Skeletal muscle satellite cell (primary cell): ENCODE measurements around the gene WNT3A.

ENCODE experiments used
- H3K27me3 ChIP-seq: 2 replicates; pipeline ENCODE4 v1.7.0; 2013; ENCODE audit warnings: low read length; ENCODE audit not compliant: control insufficient read depth, insufficient read depth
- H3K36me3 ChIP-seq: 2 replicates; pipeline ENCODE4 v1.7.0; 2013; ENCODE audit warnings: mild to moderate bottlenecking, control low read depth, low read length; ENCODE audit not compliant: insufficient read depth
- H3K4me1 ChIP-seq: 2 replicates; pipeline ENCODE4 v1.7.0; 2013; ENCODE audit warnings: low read length; ENCODE audit not compliant: control insufficient read depth, insufficient read depth
- H3K4me2 ChIP-seq: 2 replicates; pipeline ENCODE4 v1.7.0; 2013; ENCODE audit warnings: mild to moderate bottlenecking, low read length
- H3K4me3 ChIP-seq: 2 replicates; pipeline ENCODE4 v1.7.0; 2013; ENCODE audit warnings: low read length
- H3K9ac ChIP-seq: 2 replicates; pipeline ENCODE4 v1.7.0; 2013; ENCODE audit warnings: mild to moderate bottlenecking, low read depth, low read length, moderate library complexity
- H3K9me3 ChIP-seq: replicated peaks from 2 replicates; pipeline ENCODE4 v1.7.0; 2013; ENCODE audit warnings: mild to moderate bottlenecking, control low read depth, low read length

WNT3A gene

DNA sequence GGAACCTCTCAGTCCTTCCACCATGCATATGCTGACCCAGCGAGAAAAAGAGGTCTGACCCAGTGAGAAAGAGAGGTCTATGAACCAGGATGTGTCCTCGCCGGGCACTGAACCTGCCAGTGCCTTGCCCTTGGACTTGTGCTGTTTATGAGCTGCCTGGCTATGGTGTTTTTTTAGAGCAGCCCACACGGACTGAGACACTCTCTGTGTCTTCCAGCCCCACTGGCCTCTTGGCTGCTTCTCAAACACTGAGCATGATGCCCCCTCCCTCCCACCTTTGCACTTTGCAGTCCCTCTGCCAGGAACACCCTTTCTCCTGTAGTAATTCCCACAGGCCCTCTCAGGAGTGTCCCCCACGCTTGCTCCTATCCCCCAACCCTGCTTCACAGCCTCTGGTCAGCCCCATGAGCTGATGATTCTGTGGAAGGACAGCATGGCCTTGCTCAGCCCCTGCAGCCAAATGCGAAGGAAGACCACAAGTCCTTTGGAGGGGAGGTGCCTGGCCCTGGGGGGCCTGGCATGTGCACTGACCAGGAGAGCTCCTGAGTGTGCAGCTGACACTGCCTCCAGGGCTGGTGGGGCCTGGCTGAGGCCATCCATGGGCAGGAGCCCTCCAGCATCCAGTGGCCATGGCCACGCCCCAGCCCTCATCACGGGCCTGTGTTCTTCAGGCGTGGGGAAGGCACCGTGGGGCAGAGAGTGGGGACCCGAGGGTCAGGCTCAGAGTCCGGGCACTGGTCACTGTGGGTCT lies 23.8 kb downstream of the WNT3A start:
- H3K9ac ChIP-seq: no peak overlapping the region
- H3K4me1 ChIP-seq: no peaks in the 10 kb centered on the region
- H3K36me3 ChIP-seq: no peaks in the 10 kb centered on the region

GRCh38 chr1:228031276-228031995 lies 24.6 kb downstream of the WNT3A start:
- H3K9ac ChIP-seq: no peak overlapping the region
- H3K36me3 ChIP-seq: no peaks in the 10 kb centered on the region
- H3K9me3 ChIP-seq: no peaks in the 10 kb centered on the region
- no peaks in the 10 kb centered on the region for H3K4me1 ChIP-seq
- peaks cover 9% of the 10 kb centered on the region for H3K27me3 ChIP-seq
- no peak overlapping the region for H3K4me3 ChIP-seq
- H3K4me2 ChIP-seq: no peak overlapping the region

More for the DNA sequence above, 23.8 kb downstream of the WNT3A start:
- H3K9me3 ChIP-seq: no peaks in the 10 kb centered on the region
- peaks cover 5% of the 10 kb centered on the region for H3K27me3 ChIP-seq
- no peak overlapping the region for H3K4me3 ChIP-seq
- no peak overlapping the region for H3K4me2 ChIP-seq

- peaks cover 9% of the 10 kb centered on the region for H3K27me3 ChIP-seq
- H3K4me3 ChIP-seq: no peak overlapping the region
- no peak overlapping the region for H3K9ac ChIP-seq
Observed at GRCh38 chr1:228032041-228032440, 25.2 kb downstream of the WNT3A start.

DNA sequence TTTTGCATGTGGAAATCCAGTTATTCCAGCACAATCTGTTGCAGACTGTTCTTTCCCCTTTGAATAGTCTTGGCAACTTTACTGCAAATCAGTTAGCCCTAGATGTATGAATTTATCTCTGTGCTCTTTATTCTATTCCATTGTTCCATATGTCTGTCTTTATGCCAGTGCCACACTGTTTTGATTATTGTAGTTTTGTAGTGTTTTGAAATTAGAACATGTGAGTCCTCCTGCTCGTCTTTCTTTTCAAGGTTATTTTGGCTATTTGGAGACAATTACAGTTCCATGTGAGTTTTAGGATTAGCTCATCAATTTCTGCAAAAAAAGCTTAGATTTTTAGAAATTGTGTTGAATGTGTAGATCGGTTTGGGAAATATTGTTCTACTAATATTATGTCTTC lies 26.6 kb downstream of the WNT3A start:
- H3K4me3 ChIP-seq: no peak overlapping the region
- H3K36me3 ChIP-seq: no peaks in the 10 kb centered on the region
- H3K27me3 ChIP-seq: peaks cover 19% of the 10 kb centered on the region
- H3K4me1 ChIP-seq: no peaks in the 10 kb centered on the region
- H3K9ac ChIP-seq: no peak overlapping the region
- no peak overlapping the region for H3K4me2 ChIP-seq
- H3K9me3 ChIP-seq: no peaks in the 10 kb centered on the region

More at GRCh38 chr1:228032041-228032440, 25.2 kb downstream of the WNT3A start:
- no peaks in the 10 kb centered on the region for H3K9me3 ChIP-seq
- H3K36me3 ChIP-seq: no peaks in the 10 kb centered on the region
- H3K4me2 ChIP-seq: no peak overlapping the region
- H3K4me1 ChIP-seq: no peaks in the 10 kb centered on the region

GRCh38 chr1:228034954-228035837 lies 28.4 kb downstream of the WNT3A start:
- Histone ChIP-seq H3K4me2 (no peak overlapping the region), H3K36me3 (no peaks in the 10 kb centered on the region), H3K4me3 (no peak overlapping the region), H3K9ac (no peak overlapping the region), H3K4me1 (no peaks in the 10 kb centered on the region), H3K27me3 (peaks cover 34% of the 10 kb centered on the region), H3K9me3 (no peaks in the 10 kb centered on the region)

GRCh38 chr1:228035844-228036243 lies 29.0 kb downstream of the WNT3A start:
- Histone ChIP-seq H3K9ac (no peak overlapping the region), H3K9me3 (no peaks in the 10 kb centered on the region), H3K4me2 (no peak overlapping the region), H3K4me3 (no peak overlapping the region), H3K4me1 (no peaks in the 10 kb centered on the region), H3K27me3 (peaks cover 37% of the 10 kb centered on the region), H3K36me3 (no peaks in the 10 kb centered on the region)

GRCh38 chr1:228036701-228037231 lies 30.0 kb downstream of the WNT3A start:
- Histone ChIP-seq H3K36me3 (no peaks in the 10 kb centered on the region), H3K4me3 (no peak overlapping the region), H3K4me2 (no peak overlapping the region), H3K9me3 (no peaks in the 10 kb centered on the region), H3K4me1 (no peaks in the 10 kb centered on the region), H3K9ac (no peak overlapping the region), H3K27me3 (peaks cover 41% of the 10 kb centered on the region)

GRCh38 chr1:228037401-228038386 lies 30.9 kb downstream of the WNT3A start:
- no peaks in the 10 kb centered on the region for H3K4me1 ChIP-seq
- H3K36me3 ChIP-seq: no peaks in the 10 kb centered on the region
- no peak overlapping the region for H3K9ac ChIP-seq
- peaks cover 41% of the 10 kb centered on the region for H3K27me3 ChIP-seq
- no peak overlapping the region for H3K4me3 ChIP-seq
- H3K9me3 ChIP-seq: no peaks in the 10 kb centered on the region
- H3K4me2 ChIP-seq: peak overlapping the region; percentile 29

- peaks cover 41% of the 10 kb centered on the region for H3K27me3 ChIP-seq
- H3K9ac ChIP-seq: no peak overlapping the region
- no peaks in the 10 kb centered on the region for H3K4me1 ChIP-seq
Observed at GRCh38 chr1:228038387-228039005, 31.7 kb downstream of the WNT3A start.

More at GRCh38 chr1:228038387-228039005, 31.7 kb downstream of the WNT3A start:
- no peaks in the 10 kb centered on the region for H3K36me3 ChIP-seq
- no peaks in the 10 kb centered on the region for H3K9me3 ChIP-seq
- H3K4me2 ChIP-seq: no peak overlapping the region
- no peak overlapping the region for H3K4me3 ChIP-seq
